H1 (cell line): ENCODE data around the gene ASB16.

Experiments
- CEBPB ChIP-seq: IDR thresholded peaks from 2 replicates; pipeline ENCODE4 v1.6.1; 2012; ENCODE audit warnings: low read depth, low read length
- YY1 ChIP-seq: IDR thresholded peaks from 2 replicates; pipeline ENCODE4 v1.6.1; 2011; ENCODE audit warnings: low read depth, mild to moderate bottlenecking, low read length
- TF ChIP-seq, protein P1 (sequence below), 3 experiments: IDR thresholded peaks; 1 replicate in 2 of 3; 2 replicates in 1 of 3; pipeline versions ENCODE4 v1.5.1 to v1.6.1; 2011; ENCODE audit warnings: low read length in 3 of 3, mild to moderate bottlenecking in 3 of 3, inconsistent platforms in 2 of 3, low read depth in 1 of 3, moderate library complexity in 1 of 3; ENCODE audit not compliant: insufficient read depth in 1 of 3; ENCODE audit errors: control extremely low read depth in 1 of 3

GRCh38 chr17:44191369-44191768, 20.9 kb downstream of the ASB16 start:
- TF ChIP-seq YY1 (no peak), CEBPB (no peak)
- TF ChIP-seq, protein P1, sequence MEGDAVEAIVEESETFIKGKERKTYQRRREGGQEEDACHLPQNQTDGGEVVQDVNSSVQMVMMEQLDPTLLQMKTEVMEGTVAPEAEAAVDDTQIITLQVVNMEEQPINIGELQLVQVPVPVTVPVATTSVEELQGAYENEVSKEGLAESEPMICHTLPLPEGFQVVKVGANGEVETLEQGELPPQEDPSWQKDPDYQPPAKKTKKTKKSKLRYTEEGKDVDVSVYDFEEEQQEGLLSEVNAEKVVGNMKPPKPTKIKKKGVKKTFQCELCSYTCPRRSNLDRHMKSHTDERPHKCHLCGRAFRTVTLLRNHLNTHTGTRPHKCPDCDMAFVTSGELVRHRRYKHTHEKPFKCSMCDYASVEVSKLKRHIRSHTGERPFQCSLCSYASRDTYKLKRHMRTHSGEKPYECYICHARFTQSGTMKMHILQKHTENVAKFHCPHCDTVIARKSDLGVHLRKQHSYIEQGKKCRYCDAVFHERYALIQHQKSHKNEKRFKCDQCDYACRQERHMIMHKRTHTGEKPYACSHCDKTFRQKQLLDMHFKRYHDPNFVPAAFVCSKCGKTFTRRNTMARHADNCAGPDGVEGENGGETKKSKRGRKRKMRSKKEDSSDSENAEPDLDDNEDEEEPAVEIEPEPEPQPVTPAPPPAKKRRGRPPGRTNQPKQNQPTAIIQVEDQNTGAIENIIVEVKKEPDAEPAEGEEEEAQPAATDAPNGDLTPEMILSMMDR (IDR thresholded peaks at IDR 0.05; ENCODE audit: control extremely low read depth in 1 of 3, insufficient read depth in 1 of 3, low read depth in 1 of 3, low read length in 3 of 3): no peak
